SU-DHL-6 (cell line): Measurements from ENCODE around the gene IFITM5.

Experiments used
- CTCF ChIP-seq: fragments of 200-600 bp; sonication (generic); IDR thresholded peaks from one replicate; pipeline ENCODE4 v1.5.1; 2017; ENCODE audit warnings: antibody characterized with exemption, mild to moderate bottlenecking, low read length, moderate library complexity; ENCODE audit not compliant: insufficient read depth, poor library complexity, severe bottlenecking
- EZH2phosphoT487 ChIP-seq: fragments of 200-600 bp; sonication (generic), shearing (Covaris generic); conservative IDR thresholded peaks from 2 replicates; pipeline ENCODE4 v1.6.1; 2018; ENCODE audit warnings: mild to moderate bottlenecking, antibody characterized with exemption, low read length, moderate library complexity, mixed read lengths

- TF ChIP-seq CTCF = no peak
- no peak for TF ChIP-seq EZH2phosphoT487
These were observed 6.9 kb downstream of the IFITM5 start for GRCh38 chr11:292211-293121.
